T-helper 9 cell (primary cell): ENCODE data around the gene BTNL9.
"Not testable (repeated sequence)": the region's sequence is repeated elsewhere in the genome, so short reads cannot be mapped to it uniquely, and the experiment has no call there.

Experiments
- DNase-seq: peaks from one replicate; pipeline ENCODE4 v3.0.0-alpha.2; 2020
- total RNA-seq, 2 donors: gene quantifications; one replicate each; lab custom pipeline; 2026; lab: John Stamatoyannopoulos, UW

Gene BTNL9
- 0 to 0.48 reads per million in 2 donors for total RNA-seq

DNA sequence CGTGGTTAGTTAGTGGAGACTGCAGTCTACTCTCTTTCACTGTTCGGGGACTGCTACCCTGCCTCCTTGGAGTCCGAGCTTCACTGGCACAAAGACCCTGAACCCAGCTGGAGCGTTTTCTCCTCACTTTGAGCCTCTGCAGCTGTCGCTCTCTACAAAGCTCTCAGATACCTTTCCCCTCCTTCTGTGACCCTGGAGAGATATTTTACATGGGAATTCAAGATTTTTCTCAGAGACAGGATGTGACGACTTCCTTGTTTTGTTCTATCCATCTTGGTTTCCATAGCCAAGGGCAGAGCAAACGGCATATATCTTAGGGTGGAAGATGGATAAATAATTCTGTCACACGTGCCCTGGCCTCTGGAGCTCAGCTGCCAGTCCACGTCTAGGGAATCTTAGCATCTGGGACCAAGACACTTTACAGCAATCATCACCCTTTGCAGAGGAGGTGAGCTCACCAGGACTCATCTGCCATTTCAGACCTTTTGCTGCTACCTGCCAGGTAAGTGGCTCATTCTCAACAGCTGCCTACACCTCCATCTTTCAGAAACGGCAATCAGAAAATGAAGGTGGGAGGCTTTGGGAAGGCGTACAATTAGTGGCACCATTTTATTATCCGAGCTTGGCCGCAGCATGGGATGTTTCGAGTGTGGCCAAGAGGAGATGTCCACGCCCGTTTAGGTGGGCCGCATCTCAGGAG lies at the start of gene BTNL9:
Gene BTNL9 (plus strand): TSS at position 336 of the 700 bp plus-strand sequence. CDS start 5,224 bp downstream, outside the sequence.
- DNase-seq, result no peak

- no peak for DNase-seq
Observed at GRCh38 chr5:180990882-180991242, 49.2 kb upstream of the BTNL9 start.

DNA sequence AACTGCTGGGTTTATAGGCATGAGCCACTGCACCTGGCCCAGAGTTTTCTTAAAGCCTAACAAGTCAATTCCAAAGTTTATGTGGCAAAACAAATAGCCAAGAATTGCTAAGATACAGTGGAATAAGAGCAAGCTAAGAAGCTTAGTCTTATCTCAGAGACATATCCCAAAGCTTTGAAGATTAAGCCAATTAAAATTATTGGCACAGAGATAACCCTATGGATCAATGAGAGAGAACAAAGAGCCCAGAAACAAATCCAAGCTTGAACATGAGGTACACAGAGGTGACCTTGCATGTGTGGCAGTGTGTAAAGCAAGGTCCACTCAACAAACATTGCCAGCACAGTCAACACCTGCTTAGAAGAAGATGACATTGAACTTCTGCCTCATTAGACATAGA lies 38.1 kb upstream of the BTNL9 start:
- no peak for DNase-seq

GRCh38 chr5:181005791-181006190 lies 34.3 kb upstream of the BTNL9 start:
- DNase-seq, result no peak

- no peak for DNase-seq
Observed at GRCh38 chr5:181008136-181008535, 31.9 kb upstream of the BTNL9 start.

DNA sequence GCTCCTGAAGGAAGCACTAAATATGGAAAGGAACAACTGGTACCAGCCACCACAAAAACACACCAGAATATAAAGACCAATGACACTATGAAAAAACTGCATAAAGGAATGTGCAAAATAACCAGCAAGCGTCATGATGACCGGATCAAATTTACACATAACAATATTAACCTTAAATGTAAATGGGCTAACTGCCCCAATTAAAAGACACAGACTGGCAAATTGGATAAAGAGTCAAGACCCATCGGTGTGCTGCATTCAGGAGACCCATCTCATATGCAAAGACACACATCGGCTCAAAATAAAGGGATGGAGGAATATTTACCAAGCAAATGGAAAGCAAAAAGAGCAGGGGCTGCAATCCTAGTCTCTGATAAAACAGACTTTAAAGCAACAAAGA lies 30.0 kb upstream of the BTNL9 start:
- DNase-seq, result not testable (repeated sequence)

DNA sequence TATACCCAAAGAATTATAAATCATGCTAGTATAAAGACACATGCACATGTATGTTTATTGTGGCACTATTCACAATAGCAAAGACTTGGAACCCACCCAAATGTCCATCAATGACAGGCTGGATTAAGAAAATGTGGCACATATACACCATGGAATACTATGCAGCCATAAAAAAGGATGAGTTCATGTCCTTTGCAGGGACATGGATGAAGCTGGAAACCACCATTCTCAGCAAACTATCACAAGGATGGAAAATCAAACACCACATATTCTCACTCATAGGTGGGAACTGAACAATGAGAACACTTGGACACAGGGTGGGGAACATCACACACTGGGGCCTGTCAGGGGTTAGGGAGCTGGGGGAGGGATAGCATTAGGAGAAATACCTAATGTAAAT lies 25.4 kb upstream of the BTNL9 start:
- not testable (repeated sequence) for DNase-seq

- DNase-seq, result not testable (repeated sequence)
Observed at GRCh38 chr5:181017448-181017847, 22.6 kb upstream of the BTNL9 start.

DNA sequence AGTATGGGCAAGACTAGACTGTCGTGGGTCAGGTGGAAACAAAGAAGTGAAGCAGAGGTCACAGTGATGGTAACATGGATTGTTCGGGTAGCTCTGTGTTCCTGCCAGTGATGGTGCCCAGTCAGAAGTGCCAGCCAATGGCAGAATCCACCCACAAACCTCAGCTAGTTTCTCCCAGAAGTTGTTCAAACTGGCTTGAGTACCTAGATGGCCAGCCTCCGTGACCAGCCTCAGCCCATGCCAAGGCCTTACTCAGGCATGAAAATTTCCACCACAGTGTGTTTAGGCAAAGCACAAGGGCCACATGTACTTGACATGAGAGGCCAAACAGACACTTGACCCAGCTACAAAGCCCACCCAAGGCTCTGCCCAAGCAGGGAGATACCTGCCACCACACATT lies 19.4 kb upstream of the BTNL9 start:
- DNase-seq, result no peak

- no peak for DNase-seq
Observed at GRCh38 chr5:181024245-181025064, 15.6 kb upstream of the BTNL9 start.

DNA sequence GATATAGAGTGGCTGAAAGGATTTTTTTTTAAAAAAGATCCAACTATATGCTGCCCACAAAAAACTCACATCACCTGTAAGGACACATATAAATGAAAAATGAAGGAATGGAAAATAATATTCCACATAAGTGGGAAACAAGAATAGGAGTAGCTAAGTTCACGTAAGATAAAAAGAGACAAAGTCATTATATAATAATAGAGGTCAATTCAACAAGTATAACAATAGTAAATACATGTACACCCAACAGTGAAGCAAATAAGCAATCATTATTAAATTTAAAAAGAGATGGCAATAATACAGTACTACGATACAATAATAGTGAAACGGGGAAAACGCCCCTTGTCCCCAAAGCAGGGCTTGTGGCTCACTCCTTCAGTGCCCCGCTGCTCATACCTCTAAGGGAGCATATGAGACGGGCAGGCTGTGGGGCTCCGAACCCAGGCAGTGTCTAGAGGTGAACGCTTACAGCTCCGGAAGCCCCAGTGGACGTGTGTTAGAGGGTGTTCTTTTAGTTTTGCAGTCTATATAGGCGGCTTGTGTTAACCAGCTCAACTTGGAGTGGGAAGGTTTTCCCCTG lies 12.5 kb upstream of the BTNL9 start:
- DNase-seq, result no peak

DNA sequence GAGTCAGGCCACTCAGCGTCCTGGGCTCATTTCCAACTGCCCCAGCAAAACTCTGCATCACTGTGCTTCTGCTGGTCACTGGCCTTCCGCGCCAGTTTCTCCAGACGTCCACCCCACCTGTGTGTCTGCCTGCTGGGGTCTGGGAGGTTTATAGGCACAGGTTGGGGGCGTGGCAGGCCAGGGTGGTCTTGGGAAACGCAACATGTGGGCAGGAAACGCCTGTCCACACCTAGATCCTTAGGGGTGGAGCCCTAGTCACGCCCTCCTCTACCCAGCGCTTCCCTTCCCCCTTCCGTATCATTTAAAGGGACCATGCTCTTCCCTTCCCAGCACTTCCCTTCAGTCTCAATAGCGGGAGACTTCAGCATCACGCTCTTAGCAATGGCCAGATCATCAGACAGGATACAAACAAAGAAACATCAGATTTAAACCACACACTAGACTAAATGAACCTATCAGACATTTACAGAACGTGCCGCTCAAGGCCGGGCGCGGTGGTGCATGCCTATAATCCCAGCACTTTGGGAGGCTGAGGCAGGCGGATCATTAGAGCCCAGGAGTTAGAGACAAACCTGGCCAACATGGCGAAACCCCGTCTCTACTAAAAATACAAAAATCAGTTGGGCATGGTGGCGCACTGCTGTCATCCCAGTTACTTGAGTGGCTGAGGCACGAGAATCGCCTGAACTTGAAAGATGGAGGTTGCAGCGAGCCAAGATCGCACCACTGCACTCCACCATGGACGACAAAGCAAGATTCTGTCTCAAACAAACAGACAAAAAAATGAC lies 11.8 kb upstream of the BTNL9 start:
- DNase-seq, result no peak

DNA sequence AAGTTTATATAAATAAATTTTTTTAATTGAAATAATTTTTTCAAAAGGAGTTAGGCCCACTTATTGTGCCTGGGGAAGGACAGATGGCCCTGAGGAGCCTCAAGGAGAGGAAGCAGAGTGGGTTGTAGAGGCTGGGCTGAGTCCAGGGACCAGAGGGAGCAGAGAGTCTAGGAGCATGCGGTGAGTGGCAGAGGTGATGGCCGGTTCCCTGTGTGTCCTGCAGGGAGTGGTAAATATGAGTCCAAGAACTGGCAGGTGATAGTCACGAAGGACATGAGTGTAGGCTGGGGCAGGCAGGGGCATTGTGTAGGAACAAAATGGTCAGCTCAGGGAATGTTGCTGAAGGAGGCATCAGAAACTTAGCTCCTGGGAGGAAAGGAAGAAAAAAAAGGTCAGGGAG lies 8.3 kb upstream of the BTNL9 start:
- DNase-seq, result no peak

- no peak for DNase-seq
Observed at GRCh38 chr5:181035991-181036815, 3.9 kb upstream of the BTNL9 start.

- DNase-seq, result no peak
Observed at GRCh38 chr5:181036816-181037364, 3.2 kb upstream of the BTNL9 start.

GRCh38 chr5:181037365-181037861 lies 2.7 kb upstream of the BTNL9 start:
- DNase-seq, result no peak

- no peak for DNase-seq
Observed at GRCh38 chr5:181039471-181039870, 595 bp upstream of the BTNL9 start.

- no peak for DNase-seq
Observed at GRCh38 chr5:181040631-181040945, 522 bp downstream of the BTNL9 start.

- no peak for DNase-seq
Observed at GRCh38 chr5:181041043-181041442, 977 bp downstream of the BTNL9 start.

DNA sequence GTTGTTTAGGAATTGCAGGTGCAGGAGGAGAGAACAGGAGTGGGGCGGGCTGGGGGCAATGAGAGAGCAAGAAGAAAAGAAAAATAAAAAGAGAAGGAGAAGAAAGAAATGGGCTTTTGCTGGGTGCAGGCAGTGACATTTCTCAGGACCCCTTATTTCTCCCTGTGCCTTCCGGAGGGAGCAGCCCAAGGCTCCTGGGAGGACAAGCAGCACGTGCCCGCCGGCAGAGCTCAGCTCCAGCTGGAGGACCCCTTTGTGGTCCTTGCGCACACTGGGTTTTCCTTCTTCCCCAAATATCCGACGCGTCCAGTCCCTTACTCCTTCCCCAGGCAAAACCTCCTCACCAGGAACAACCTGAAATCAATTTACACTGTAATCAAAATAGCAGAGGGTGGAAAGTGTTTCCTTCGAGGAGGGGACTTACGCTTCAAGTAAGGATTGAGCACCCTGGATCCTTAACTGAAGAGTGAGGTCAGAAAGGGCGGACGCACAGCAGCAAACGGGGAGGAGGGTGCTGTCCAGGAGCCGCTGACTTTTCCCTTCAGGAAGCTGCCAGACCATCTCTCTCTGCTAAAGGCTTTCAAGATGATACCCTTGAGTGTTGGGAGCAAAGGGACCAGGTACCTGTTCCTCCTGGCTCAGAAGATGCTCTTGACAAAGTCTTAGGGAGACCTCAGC lies 2.1 kb downstream of the BTNL9 start:
- no peak for DNase-seq

DNA sequence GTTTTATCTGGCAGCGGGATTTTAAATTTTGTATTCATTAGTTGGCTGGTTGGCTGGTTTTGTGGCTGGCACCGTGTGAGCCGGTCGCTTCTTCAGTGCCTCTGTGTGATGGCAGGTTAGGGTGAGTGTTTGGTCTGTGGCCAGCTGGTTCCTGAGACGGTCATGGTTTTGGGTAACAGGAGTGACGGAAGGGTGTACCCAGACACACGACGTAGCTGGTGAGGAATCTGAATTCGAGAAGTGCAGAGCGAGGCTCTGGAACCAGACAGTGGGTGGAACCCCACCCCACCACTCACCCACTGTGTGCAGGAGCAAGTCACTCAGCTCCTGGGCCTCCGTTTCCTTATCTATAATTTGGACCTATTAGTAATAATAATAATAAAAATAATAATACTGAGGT lies 2.7 kb downstream of the BTNL9 start:
- no peak for DNase-seq
